Natural killer cell (primary cell): ENCODE data around the gene NUP98. TPM values are rescaled to one million over a fixed set of nuclear protein-coding genes. Genes with fewer than 3 reads are reported as not detected.

ENCODE experiments used
- ATAC-seq, 3 donors: fragments of 150-1000 bp in 2 of 3; fragments of 200-7000 bp in 1 of 3; cut with Tn5 transposase; 1 replicate in 1 of 3; 2 replicates in 2 of 3; pipeline ENCODE4 v1.10.0; 2021; ENCODE audit warnings: mild to moderate bottlenecking in 2 of 3, moderate library complexity in 2 of 3
- DNase-seq, 2 donors: peaks; one replicate each; pipeline versions ENCODE4 v3.0.0 to v3.0.0-alpha.2; 2013 to 2021; ENCODE audit warnings: mixed read lengths in 1 of 2
- H3K27ac ChIP-seq: one replicate; pipeline ENCODE4 v1.5.1; 2013; ENCODE audit warnings: mild to moderate bottlenecking, low read length
- H3K27me3 ChIP-seq: one replicate; pipeline ENCODE4 v1.6.1; 2013; ENCODE audit warnings: low read length; ENCODE audit not compliant: control insufficient read depth, insufficient read depth
- H3K36me3 ChIP-seq: one replicate; pipeline ENCODE4 v1.6.1; 2013; ENCODE audit warnings: low read length; ENCODE audit not compliant: control insufficient read depth, insufficient read depth
- H3K4me1 ChIP-seq: one replicate; pipeline ENCODE4 v1.6.1; 2013; ENCODE audit warnings: low read length; ENCODE audit not compliant: control insufficient read depth, insufficient read depth
- H3K4me3 ChIP-seq: one replicate; pipeline ENCODE4 v1.5.1; 2013; ENCODE audit warnings: low read length
- H3K9me3 ChIP-seq: one replicate; pipeline ENCODE4 v1.6.1; 2013; ENCODE audit warnings: low read length; ENCODE audit not compliant: control insufficient read depth, insufficient read depth
- H3K27ac Mint-ChIP-seq, 2 donors: one replicate each; pipeline ENCODE4 v1.8.0; 2022; ENCODE audit warnings: mild to moderate bottlenecking in 2 of 2, mixed read lengths in 2 of 2, moderate library complexity in 1 of 2
- H3K27me3 Mint-ChIP-seq, 2 donors: one replicate each; pipeline ENCODE4 v1.8.0; 2022; ENCODE audit warnings: low read depth in 2 of 2, mixed read lengths in 2 of 2
- H3K36me3 Mint-ChIP-seq: one replicate; pipeline ENCODE4 v1.8.0; 2022; ENCODE audit warnings: mixed read lengths
- H3K4me1 Mint-ChIP-seq, 2 donors: one replicate each; pipeline ENCODE4 v1.8.0; 2022; ENCODE audit warnings: mixed read lengths in 2 of 2
- H3K4me3 Mint-ChIP-seq: one replicate; pipeline ENCODE4 v1.8.0; 2022; ENCODE audit warnings: mild to moderate bottlenecking, moderate library complexity, mixed read lengths
- H3K9me3 Mint-ChIP-seq, 2 donors: one replicate each; pipeline ENCODE4 v1.8.0; 2022; ENCODE audit warnings: mixed read lengths in 2 of 2
- WGBS: methylation state at CpG from one replicate; pipeline ENCODE4 v1.1.7; 2013; ENCODE audit warnings: missing lambda C conversion rate; ENCODE audit not compliant: insufficient coverage; 5-methylcytosine and 5-hydroxymethylcytosine counted together
- intact Hi-C: fragments of 100-400 bp; cut with micrococcal nuclease; formaldehyde crosslinking; loops from one replicate; pipeline ENCODE4 v1.14.2; 2022
- total RNA-seq, 4 donors: library from RNA; stranded (reverse); fragments of 120-200 nt in 1 of 4; gene quantifications; one replicate each; pipeline versions ENCODE4 v1.2.3 to v1.2.4, GENCODE V29; 2013 to 2022
- TF ChIP-seq, protein P1 (sequence below): fragments of 200-600 bp; IDR thresholded peaks from one replicate; pipeline ENCODE4 v1.8.0; 2022; ENCODE audit warnings: antibody characterized with exemption

The NUP98 gene
- total RNA-seq, 3 donors from 2014 or later (not counting 1 experiment from before 2014, with no cell fraction given): 88.5 to 103 (median 92.8) TPM

DNA sequence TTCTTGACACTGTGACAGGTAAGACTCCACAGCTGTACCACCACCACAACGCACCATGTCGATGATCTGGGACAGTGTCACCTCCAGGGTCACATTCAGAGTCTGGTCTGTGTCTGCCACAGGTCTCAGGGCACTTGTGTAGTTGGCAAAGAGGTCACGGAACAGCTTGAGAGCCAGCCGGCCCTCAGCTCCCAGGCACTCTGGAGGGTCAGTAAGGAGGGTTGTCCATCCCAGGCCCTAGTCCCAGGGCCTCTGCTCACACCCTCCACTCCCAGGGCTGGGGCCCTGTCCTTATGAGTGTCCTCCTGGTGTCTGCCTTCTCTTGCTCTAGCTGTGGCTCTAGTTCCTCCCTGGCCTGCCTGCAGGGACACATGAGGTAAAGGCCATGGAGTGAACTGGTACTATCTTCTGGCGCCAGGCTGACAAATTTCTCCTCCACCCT is 127.6 kb downstream of the NUP98 start:
- intact Hi-C loops: no loop called here
- Histone ChIP-seq H3K27ac (no peak overlapping the region), H3K27me3 (no peaks in the 10 kb centered on the region), H3K4me3 (no peak overlapping the region), H3K4me1 (no peaks in the 10 kb centered on the region), H3K9me3 (no peaks in the 10 kb centered on the region), H3K36me3 (peaks cover 54% of the 10 kb centered on the region)
- Mint-ChIP-seq H3K4me1 (no peaks in the 10 kb centered on the region), H3K36me3 (peaks cover 13% of the 10 kb centered on the region), H3K27ac (no peak overlapping the region), H3K4me3 (no peak overlapping the region), H3K9me3 (no peaks in the 10 kb centered on the region), H3K27me3 (no peaks in the 10 kb centered on the region)
- DNase-seq (no peak), ATAC-seq (no peak)
- TF ChIP-seq, protein P1, sequence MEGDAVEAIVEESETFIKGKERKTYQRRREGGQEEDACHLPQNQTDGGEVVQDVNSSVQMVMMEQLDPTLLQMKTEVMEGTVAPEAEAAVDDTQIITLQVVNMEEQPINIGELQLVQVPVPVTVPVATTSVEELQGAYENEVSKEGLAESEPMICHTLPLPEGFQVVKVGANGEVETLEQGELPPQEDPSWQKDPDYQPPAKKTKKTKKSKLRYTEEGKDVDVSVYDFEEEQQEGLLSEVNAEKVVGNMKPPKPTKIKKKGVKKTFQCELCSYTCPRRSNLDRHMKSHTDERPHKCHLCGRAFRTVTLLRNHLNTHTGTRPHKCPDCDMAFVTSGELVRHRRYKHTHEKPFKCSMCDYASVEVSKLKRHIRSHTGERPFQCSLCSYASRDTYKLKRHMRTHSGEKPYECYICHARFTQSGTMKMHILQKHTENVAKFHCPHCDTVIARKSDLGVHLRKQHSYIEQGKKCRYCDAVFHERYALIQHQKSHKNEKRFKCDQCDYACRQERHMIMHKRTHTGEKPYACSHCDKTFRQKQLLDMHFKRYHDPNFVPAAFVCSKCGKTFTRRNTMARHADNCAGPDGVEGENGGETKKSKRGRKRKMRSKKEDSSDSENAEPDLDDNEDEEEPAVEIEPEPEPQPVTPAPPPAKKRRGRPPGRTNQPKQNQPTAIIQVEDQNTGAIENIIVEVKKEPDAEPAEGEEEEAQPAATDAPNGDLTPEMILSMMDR: no peak
- WGBS: 95% methylated on average over 4 of the region's 5 CpGs

DNA sequence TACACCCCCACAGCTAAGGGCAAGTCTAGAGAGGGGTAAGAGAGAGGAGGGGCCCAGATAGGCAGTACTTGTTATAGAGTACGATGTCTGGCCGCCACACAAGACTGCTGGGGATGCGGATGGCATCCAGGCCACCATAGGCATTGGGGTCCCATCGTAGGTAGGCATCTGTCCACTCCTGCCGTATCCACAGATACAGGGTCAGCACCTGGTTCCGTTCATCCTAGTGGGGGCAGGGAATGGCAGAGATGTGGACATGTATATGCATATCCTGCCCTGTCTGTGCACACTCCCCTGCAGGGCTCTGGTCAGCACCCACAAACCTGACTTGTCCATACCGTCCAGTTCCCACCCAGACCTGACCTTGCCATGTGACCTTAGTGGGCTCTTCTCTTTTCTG is 128.2 kb downstream of the NUP98 start:
- intact Hi-C loops: no loop called here

DNA sequence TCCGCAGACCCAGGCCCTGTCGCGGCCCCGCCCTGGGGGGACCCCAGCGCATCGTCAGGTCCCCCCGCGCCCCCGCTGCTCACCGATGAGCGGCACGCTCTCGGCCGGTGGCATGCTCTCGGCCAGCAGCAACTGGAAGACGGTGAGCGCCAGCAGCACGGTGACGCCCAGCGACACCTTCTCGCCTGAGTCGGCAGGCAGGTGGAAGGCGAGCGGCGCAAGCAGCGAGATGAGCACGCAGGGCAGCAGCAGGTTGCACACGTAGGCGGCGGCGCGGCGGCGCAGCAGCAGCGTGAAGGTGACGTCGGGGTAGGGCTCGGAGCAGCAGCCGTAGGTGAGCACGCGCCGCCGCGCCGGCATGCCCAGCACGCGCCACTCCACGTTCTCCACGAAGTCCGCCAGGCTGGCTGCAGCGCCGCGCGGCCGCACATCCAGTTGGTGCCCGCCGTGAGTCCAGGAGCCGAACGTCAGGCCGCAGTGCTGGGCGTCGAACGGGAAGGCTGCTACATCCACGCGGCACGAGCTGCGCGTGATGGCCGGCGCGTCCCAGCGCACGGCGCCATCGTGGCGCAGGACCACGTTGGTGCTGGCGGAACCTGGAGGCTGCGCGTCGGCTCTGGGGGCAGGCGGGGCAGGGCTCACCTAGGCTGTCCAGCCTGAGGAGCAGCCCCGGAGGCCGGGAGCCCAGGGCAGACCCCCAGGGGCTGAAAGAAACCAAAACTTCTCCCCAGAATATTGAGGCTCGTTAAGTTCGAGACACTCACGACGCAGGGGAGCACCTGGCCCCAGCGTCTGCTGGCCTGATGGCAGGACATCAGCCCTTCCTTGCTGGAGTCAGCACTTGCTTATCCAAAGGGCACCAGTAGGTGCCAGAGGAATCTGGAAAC is 130.0 kb downstream of the NUP98 start:
- no peaks in the 10 kb centered on the region for H3K9me3 ChIP-seq
- intact Hi-C loops: no loop called here
- no peak overlapping the region for H3K27ac Mint-ChIP-seq
- TF ChIP-seq, protein P1: no peak
- H3K9me3 Mint-ChIP-seq: no peaks in the 10 kb centered on the region
- no peak overlapping the region for H3K4me3 ChIP-seq
- H3K4me1 Mint-ChIP-seq: no peaks in the 10 kb centered on the region
- peaks cover 14% of the 10 kb centered on the region for H3K36me3 Mint-ChIP-seq
- DNase-seq (no peak), ATAC-seq (no peak)
- WGBS: 98% methylated on average over 89 of the region's 89 CpGs
- H3K36me3 ChIP-seq: peaks cover 41% of the 10 kb centered on the region
- no peak overlapping the region for H3K27ac ChIP-seq
- no peak overlapping the region for H3K4me3 Mint-ChIP-seq
- no peaks in the 10 kb centered on the region for H3K27me3 Mint-ChIP-seq
- H3K27me3 ChIP-seq: no peaks in the 10 kb centered on the region
- H3K4me1 ChIP-seq: no peaks in the 10 kb centered on the region

More for the DNA sequence above, 128.2 kb downstream of the NUP98 start:
- TF ChIP-seq, protein P1: no peak
- no peak overlapping the region for H3K4me3 ChIP-seq
- H3K9me3 Mint-ChIP-seq: no peaks in the 10 kb centered on the region
- 96% methylated on average over 7 of the region's 7 CpGs for WGBS
- H3K4me3 Mint-ChIP-seq: no peak overlapping the region
- no peaks in the 10 kb centered on the region for H3K4me1 Mint-ChIP-seq
- H3K27ac Mint-ChIP-seq: no peak overlapping the region
- no peaks in the 10 kb centered on the region for H3K27me3 ChIP-seq
- H3K27ac ChIP-seq: no peak overlapping the region
- peaks cover 50% of the 10 kb centered on the region for H3K36me3 ChIP-seq
- H3K9me3 ChIP-seq: no peaks in the 10 kb centered on the region
- ATAC-seq (no peak), DNase-seq (no peak)
- no peaks in the 10 kb centered on the region for H3K27me3 Mint-ChIP-seq
- peaks cover 14% of the 10 kb centered on the region for H3K36me3 Mint-ChIP-seq
- no peaks in the 10 kb centered on the region for H3K4me1 ChIP-seq
